Small intestine (tissue), 7 donors: Measurements from ENCODE around the gene MNDA. TPM values are rescaled to one million over a fixed set of nuclear protein-coding genes. Genes with fewer than 3 reads are reported as not detected.
A peak's percentile ranks its signal among the peaks of the same experiment; 100 is the strongest.

Source experiments
- DNase-seq, 2 donors: peaks; one replicate each; pipeline versions ENCODE4 v3.0.0 to v3.0.0-alpha.2; 2013
- FAIRE-seq: peaks from 2 replicates; lab custom pipeline; 2012; peaks lifted over from hg19 to GRCh38; lab: Jason Lieb, UNC
- H3K27ac ChIP-seq, 3 donors: one replicate each; pipeline ENCODE4 v1.5.1; 2013; ENCODE audit warnings: low read length in 2 of 3, mild to moderate bottlenecking in 2 of 3, control low read depth in 1 of 3, inconsistent platforms in 1 of 3, low read depth in 1 of 3, moderate library complexity in 1 of 3
- H3K27me3 ChIP-seq, 3 donors: one replicate each; pipeline ENCODE4 v1.6.1; 2013; ENCODE audit warnings: low read length in 3 of 3, inconsistent platforms in 1 of 3; ENCODE audit not compliant: control insufficient read depth in 3 of 3, insufficient read depth in 3 of 3
- H3K36me3 ChIP-seq, 3 donors: one replicate each; pipeline ENCODE4 v1.6.1; 2013; ENCODE audit warnings: low read length in 3 of 3, inconsistent platforms in 1 of 3, low read depth in 1 of 3, mild to moderate bottlenecking in 1 of 3, moderate library complexity in 1 of 3; ENCODE audit not compliant: control insufficient read depth in 3 of 3, insufficient read depth in 2 of 3
- H3K4me1 ChIP-seq, 3 donors: one replicate each; pipeline ENCODE4 v1.6.1; 2013; ENCODE audit warnings: low read length in 2 of 3, inconsistent platforms in 1 of 3, low read depth in 1 of 3, mild to moderate bottlenecking in 1 of 3, moderate library complexity in 1 of 3; ENCODE audit not compliant: control insufficient read depth in 3 of 3, insufficient read depth in 2 of 3
- H3K4me3 ChIP-seq, 3 donors: one replicate each; pipeline ENCODE4 v1.5.1; 2013; ENCODE audit warnings: low read length in 3 of 3, control low read depth in 1 of 3, inconsistent platforms in 1 of 3, low read depth in 1 of 3, mild to moderate bottlenecking in 1 of 3, moderate library complexity in 1 of 3
- H3K9me3 ChIP-seq, 2 donors: one replicate each; pipeline ENCODE4 v1.6.1; 2013; ENCODE audit warnings: low read depth in 1 of 2, low read length in 1 of 2; ENCODE audit not compliant: control insufficient read depth in 2 of 2, insufficient read depth in 1 of 2
- WGBS, 3 donors: extraction: QIAGEN DNeasy Blood & Tissue Kit; methylation state at CpG; one replicate each; pipeline ENCODE4 v1.1.7; 2013; 5-methylcytosine and 5-hydroxymethylcytosine counted together
- polyA plus RNA-seq, 4 donors: library from polyadenylated mRNA; stranded (reverse) in 3 of 4; unstranded in 1 of 4; fragments of 200-250 nt in 3 of 4; fragments of 120-200 nt in 1 of 4; gene quantifications; one replicate each; pipeline versions ENCODE4 v1.2.1 to v1.2.3, GENCODE V29; 2013
- donor health status: healthy with polysubstance abuse.
- donor health status: control.
- donor health status: control.
- donor health status: Bipolar disorder and iron deficiency.
- donor health status: healthy.

Gene MNDA
- polyA plus RNA-seq, 4 donors, result 0.89 to 3.3 (median 1.9) TPM

DNA sequence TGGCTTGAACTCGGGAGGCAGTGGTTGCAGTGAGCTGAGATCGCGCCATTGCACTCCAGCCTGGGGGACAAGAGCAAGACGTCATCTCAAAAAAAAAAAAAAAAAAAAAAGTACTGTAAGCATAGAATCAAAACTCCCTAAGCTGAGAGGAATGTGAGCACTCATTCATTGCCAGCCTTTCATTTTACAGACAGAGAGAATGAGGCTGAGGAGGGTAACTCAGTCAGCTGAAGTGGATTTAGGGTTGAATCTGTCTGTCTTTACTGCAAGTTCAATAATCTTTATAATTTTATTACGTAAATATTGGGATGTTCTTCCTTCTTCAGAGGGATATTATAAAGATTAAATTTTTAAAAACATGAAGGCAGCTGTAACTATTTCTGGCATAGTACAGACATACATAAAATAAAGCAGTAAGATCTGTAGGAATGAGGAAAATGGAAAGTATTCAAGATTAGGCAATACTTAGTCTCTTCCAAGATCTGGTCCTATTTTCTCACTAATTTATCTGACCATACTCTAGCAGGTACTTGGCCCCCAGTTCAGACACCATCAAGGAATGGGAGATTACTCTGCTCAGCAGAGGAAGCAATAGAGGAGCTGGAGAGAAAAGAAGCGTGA lies 24.1 kb upstream of the MNDA start:
- DNase-seq (no peak), FAIRE-seq (no peak)
- no peaks in the 10 kb centered on the region for H3K4me1 ChIP-seq
- no peak overlapping the region for H3K27ac ChIP-seq
- H3K9me3 ChIP-seq, result no peaks in the 10 kb centered on the region
- no peak overlapping the region for H3K4me3 ChIP-seq
- WGBS, 3 donors, result 78 to 80% (median 79%) methylated on average over 6 of the region's 6 CpGs
- no peaks in the 10 kb centered on the region for H3K36me3 ChIP-seq
- no peaks in the 10 kb centered on the region for H3K27me3 ChIP-seq

- H3K4me3 ChIP-seq, result no peak overlapping the region
- H3K4me1 ChIP-seq, result no peaks in the 10 kb centered on the region
- DNase-seq, result no peak
- no peak overlapping the region for H3K27ac ChIP-seq
- H3K27me3 ChIP-seq, result no peaks in the 10 kb centered on the region
- no peaks in the 10 kb centered on the region for H3K36me3 ChIP-seq
- no peak for FAIRE-seq
- WGBS, 3 donors, result 76 to 84% (median 82%) methylated on average over 3 of the region's 3 CpGs
- no peaks in the 10 kb centered on the region for H3K9me3 ChIP-seq
Observed at GRCh38 chr1:158809256-158809655, 21.9 kb upstream of the MNDA start.

DNA sequence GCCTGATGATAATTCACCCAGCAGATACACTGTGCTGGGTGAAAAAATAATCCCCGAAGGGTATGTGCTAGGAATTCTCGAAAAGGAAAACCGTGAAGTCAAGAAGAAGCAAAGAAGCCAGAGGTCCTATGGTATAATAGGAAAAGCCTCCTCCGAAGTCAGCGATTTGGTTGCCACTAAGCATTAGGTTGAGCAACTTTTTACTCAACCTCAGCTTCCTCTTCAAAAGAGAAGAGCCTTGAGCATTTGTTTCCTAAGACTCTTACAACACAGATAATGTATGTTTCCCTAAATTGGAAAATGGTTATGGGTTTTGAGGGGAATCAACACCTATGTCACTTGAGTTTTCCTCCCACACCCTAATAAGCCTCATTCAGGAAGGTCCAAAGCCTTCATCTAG lies 21.3 kb upstream of the MNDA start:
- H3K27me3 ChIP-seq, result no peaks in the 10 kb centered on the region
- 86 to 94% (median 87%) methylated on average over 5 of the region's 5 CpGs for whole genome bisulfite sequencing, 3 donors
- no peaks in the 10 kb centered on the region for H3K36me3 ChIP-seq
- no peak overlapping the region for H3K27ac ChIP-seq
- no peaks in the 10 kb centered on the region for H3K4me1 ChIP-seq
- no peak for DNase-seq
- no peak for FAIRE-seq
- H3K4me3 ChIP-seq, result no peak overlapping the region
- no peaks in the 10 kb centered on the region for H3K9me3 ChIP-seq

- H3K36me3 ChIP-seq, result no peaks in the 10 kb centered on the region
- FAIRE-seq, result no peak
- H3K27me3 ChIP-seq, result no peaks in the 10 kb centered on the region
- no peaks in the 10 kb centered on the region for H3K4me1 ChIP-seq
- 67 to 77% (median 71%) methylated on average over 4 of the region's 4 CpGs for WGBS, 3 donors
- no peaks in the 10 kb centered on the region for H3K9me3 ChIP-seq
- no peak for DNase-seq
- no peak overlapping the region for H3K4me3 ChIP-seq
- H3K27ac ChIP-seq, result no peak overlapping the region
Observed at GRCh38 chr1:158810311-158810710, 20.8 kb upstream of the MNDA start.

- Histone ChIP-seq H3K27ac (no peak overlapping the region), H3K27me3 (no peaks in the 10 kb centered on the region), H3K4me3 (no peak overlapping the region), H3K4me1 (no peaks in the 10 kb centered on the region), H3K9me3 (no peaks in the 10 kb centered on the region), H3K36me3 (no peaks in the 10 kb centered on the region)
- 58 to 60% (median 58%) methylated on average over 2 of the region's 2 CpGs for WGBS, 3 donors
- FAIRE-seq, result no peak
- no peak for DNase-seq
Observed at GRCh38 chr1:158812336-158812735, 18.8 kb upstream of the MNDA start.

DNA sequence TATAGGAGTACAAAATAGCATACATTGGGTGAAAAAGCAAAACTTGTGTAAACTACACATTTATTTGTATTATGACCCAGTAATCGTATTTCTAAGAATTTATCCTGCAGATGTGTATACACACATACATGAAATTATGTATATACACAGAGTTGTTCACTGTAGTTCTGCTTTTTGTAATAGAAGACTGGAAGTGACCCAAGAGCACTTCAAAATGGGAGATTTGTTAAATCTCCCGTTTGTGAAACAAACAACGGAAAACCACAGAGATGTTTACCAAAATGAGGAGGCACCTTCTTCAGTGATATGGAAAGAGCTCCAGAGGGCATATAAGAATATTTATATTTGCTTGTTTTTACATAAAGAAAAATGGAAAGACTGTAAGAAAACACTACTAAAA lies 18.0 kb upstream of the MNDA start:
- no peaks in the 10 kb centered on the region for H3K27me3 ChIP-seq
- WGBS, 3 donors, result 41 to 66% (median 66%) methylated on average over 3 of the region's 3 CpGs
- no peak overlapping the region for H3K27ac ChIP-seq
- no peaks in the 10 kb centered on the region for H3K4me1 ChIP-seq
- no peak overlapping the region for H3K4me3 ChIP-seq
- FAIRE-seq (no peak), DNase-seq (no peak)
- no peaks in the 10 kb centered on the region for H3K36me3 ChIP-seq
- H3K9me3 ChIP-seq, result no peaks in the 10 kb centered on the region

- no peak for FAIRE-seq
- Histone ChIP-seq H3K4me1 (no peaks in the 10 kb centered on the region), H3K4me3 (no peak overlapping the region), H3K27ac (no peak overlapping the region), H3K36me3 (no peaks in the 10 kb centered on the region), H3K27me3 (no peaks in the 10 kb centered on the region), H3K9me3 (no peaks in the 10 kb centered on the region)
- DNase-seq, result no peak
- 11 to 88% (median 68%) methylated on average over 1 of the region's 1 CpG for WGBS, 3 donors
Observed at GRCh38 chr1:158814970-158815369, 16.2 kb upstream of the MNDA start.

- DNase-seq (no peak), FAIRE-seq (no peak)
- Histone ChIP-seq H3K4me1 (no peaks in the 10 kb centered on the region), H3K27me3 (no peaks in the 10 kb centered on the region), H3K27ac (no peak overlapping the region), H3K4me3 (no peak overlapping the region), H3K36me3 (no peaks in the 10 kb centered on the region), H3K9me3 (no peaks in the 10 kb centered on the region)
- WGBS, 3 donors, result 80 to 100% (median 89%) methylated on average over 1 of the region's 1 CpG
Observed at GRCh38 chr1:158818560-158818959, 12.6 kb upstream of the MNDA start.

DNA sequence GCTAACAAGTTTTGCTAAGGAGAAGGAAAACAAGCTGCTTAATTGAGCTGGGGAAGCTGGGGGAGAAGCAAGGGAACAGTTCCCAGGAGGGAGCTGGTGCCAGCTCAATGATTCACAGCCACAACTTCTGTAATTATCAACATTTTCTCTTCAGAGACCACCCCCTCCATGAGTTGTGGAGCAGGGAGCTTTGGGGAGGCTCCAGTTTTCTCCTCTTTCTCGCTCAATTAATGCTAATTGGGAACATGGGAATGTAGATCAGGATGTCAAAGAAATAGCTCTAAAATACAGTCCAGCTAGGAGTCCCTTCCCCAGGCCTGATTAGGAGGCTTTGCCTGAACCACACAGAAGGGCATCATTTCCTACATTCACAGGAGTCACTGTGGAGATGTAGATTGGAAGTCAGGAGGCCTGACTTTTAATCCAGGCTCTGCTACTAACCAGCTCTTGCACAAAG lies 12.1 kb upstream of the MNDA start:
- no peak overlapping the region for H3K4me3 ChIP-seq
- peak overlapping the region in 1 of 3 donors; percentile 61 for H3K27ac ChIP-seq
- no peak for FAIRE-seq
- WGBS, 3 donors, result 59 to 80% (median 70%) methylated on average over 1 of the region's 1 CpG
- no peaks in the 10 kb centered on the region for H3K9me3 ChIP-seq
- H3K36me3 ChIP-seq, result no peaks in the 10 kb centered on the region
- DNase-seq, result no peak
- H3K4me1 ChIP-seq, result no peaks in the 10 kb centered on the region
- H3K27me3 ChIP-seq, result no peaks in the 10 kb centered on the region
